Measurements from ENCODE around the gene ZNF546.

ZNF546 gene

DNA sequence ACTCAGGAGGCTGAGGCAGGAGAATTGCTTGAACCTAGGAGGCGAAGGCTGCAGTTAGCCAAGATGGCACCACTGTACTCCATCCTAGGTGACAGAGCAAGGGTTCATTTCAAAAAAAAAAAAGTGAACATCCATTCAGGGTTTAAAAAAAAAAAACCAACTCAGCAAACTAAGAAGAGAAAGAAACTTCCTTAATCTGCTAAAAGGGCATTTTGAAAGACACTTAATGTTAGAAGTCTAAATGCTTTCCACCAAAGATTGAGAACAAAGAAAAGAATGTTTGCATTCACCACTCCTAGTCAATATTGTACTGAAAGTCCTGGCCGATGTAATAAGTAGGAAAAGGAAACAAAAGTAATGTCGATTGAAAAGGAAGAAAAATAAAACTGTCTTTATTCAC is 33.0 kb upstream of the ZNF546 start:
- Histone ChIP-seq H3K9ac (ENCODE audit: insufficient read length, low read depth) (no peak overlapping the region), H3K9me3 (ENCODE audit: insufficient read depth, low read length) (no peaks in the 10 kb centered on the region), H3K4me1 (ENCODE audit: insufficient read depth, insufficient read length) (peaks cover 2% of the 10 kb centered on the region), H3K36me3 (ENCODE audit: insufficient read depth, insufficient read length, low read length) (no peaks in the 10 kb centered on the region), H3K27me3 (ENCODE audit: insufficient read depth, insufficient read length) (no peaks in the 10 kb centered on the region), H3K4me3 (ENCODE audit: insufficient read length, low read depth) (no peak overlapping the region)
- DNase-seq (ENCODE audit: low read depth, low spot score): no peak
- TF ChIP-seq SUZ12 (IDR thresholded peaks at IDR 0.05; ENCODE audit: extremely low read depth, insufficient read depth, insufficient read length): no peak
- TF ChIP-seq ZNF274 (IDR thresholded peaks at IDR 0.05; ENCODE audit: low read depth, low read length): no peak
- no peak for TF ChIP-seq YY1 (IDR thresholded peaks at IDR 0.05; ENCODE audit: insufficient read depth, insufficient read length)

- H3K4me1 ChIP-seq (ENCODE audit: insufficient read depth, insufficient read length): no peaks in the 10 kb centered on the region
- no peak for DNase-seq (ENCODE audit: low read depth, low spot score)
- no peaks in the 10 kb centered on the region for H3K36me3 ChIP-seq (ENCODE audit: insufficient read depth, insufficient read length, low read length)
- H3K27me3 ChIP-seq (ENCODE audit: insufficient read depth, insufficient read length): no peaks in the 10 kb centered on the region
- no peak overlapping the region for H3K9ac ChIP-seq (ENCODE audit: insufficient read length, low read depth)
- TF ChIP-seq YY1 (IDR thresholded peaks at IDR 0.05; ENCODE audit: insufficient read depth, insufficient read length): no peak
- TF ChIP-seq ZNF274 (IDR thresholded peaks at IDR 0.05; ENCODE audit: low read depth, low read length): no peak
- TF ChIP-seq SUZ12 (IDR thresholded peaks at IDR 0.05; ENCODE audit: extremely low read depth, insufficient read depth, insufficient read length): no peak
- no peak overlapping the region for H3K4me3 ChIP-seq (ENCODE audit: insufficient read length, low read depth)
- no peaks in the 10 kb centered on the region for H3K9me3 ChIP-seq (ENCODE audit: insufficient read depth, low read length)
Observed at GRCh38 chr19:39966617-39967016, 30.2 kb upstream of the ZNF546 start.

GRCh38 chr19:39967561-39967960 is 29.3 kb upstream of the ZNF546 start:
- H3K36me3 ChIP-seq (ENCODE audit: insufficient read depth, insufficient read length, low read length): peaks cover 7% of the 10 kb centered on the region

GRCh38 chr19:39968789-39969188 is 28.1 kb upstream of the ZNF546 start:
- Histone ChIP-seq H3K9ac (ENCODE audit: insufficient read length, low read depth) (no peak overlapping the region), H3K36me3 (ENCODE audit: insufficient read depth, insufficient read length, low read length) (peaks cover 19% of the 10 kb centered on the region), H3K4me3 (ENCODE audit: insufficient read length, low read depth) (no peak overlapping the region), H3K4me1 (ENCODE audit: insufficient read depth, insufficient read length) (peaks cover 2% of the 10 kb centered on the region), H3K27me3 (ENCODE audit: insufficient read depth, insufficient read length) (no peaks in the 10 kb centered on the region), H3K9me3 (ENCODE audit: insufficient read depth, low read length) (no peaks in the 10 kb centered on the region)
- DNase-seq (ENCODE audit: low read depth, low spot score): no peak
- TF ChIP-seq SUZ12 (IDR thresholded peaks at IDR 0.05; ENCODE audit: extremely low read depth, insufficient read depth, insufficient read length) (no peak), YY1 (IDR thresholded peaks at IDR 0.05; ENCODE audit: insufficient read depth, insufficient read length) (no peak), ZNF274 (IDR thresholded peaks at IDR 0.05; ENCODE audit: low read depth, low read length) (no peak)

More at GRCh38 chr19:39967561-39967960, 29.3 kb upstream of the ZNF546 start:
- TF ChIP-seq ZNF274 (IDR thresholded peaks at IDR 0.05; ENCODE audit: low read depth, low read length): no peak
- no peak for TF ChIP-seq SUZ12 (IDR thresholded peaks at IDR 0.05; ENCODE audit: extremely low read depth, insufficient read depth, insufficient read length)
- no peak for TF ChIP-seq YY1 (IDR thresholded peaks at IDR 0.05; ENCODE audit: insufficient read depth, insufficient read length)
- Histone ChIP-seq H3K27me3 (ENCODE audit: insufficient read depth, insufficient read length) (no peaks in the 10 kb centered on the region), H3K9me3 (ENCODE audit: insufficient read depth, low read length) (no peaks in the 10 kb centered on the region), H3K4me1 (ENCODE audit: insufficient read depth, insufficient read length) (peaks cover 2% of the 10 kb centered on the region), H3K4me3 (ENCODE audit: insufficient read length, low read depth) (no peak overlapping the region), H3K9ac (ENCODE audit: insufficient read length, low read depth) (no peak overlapping the region)
- DNase-seq (ENCODE audit: low read depth, low spot score): no peak

DNA sequence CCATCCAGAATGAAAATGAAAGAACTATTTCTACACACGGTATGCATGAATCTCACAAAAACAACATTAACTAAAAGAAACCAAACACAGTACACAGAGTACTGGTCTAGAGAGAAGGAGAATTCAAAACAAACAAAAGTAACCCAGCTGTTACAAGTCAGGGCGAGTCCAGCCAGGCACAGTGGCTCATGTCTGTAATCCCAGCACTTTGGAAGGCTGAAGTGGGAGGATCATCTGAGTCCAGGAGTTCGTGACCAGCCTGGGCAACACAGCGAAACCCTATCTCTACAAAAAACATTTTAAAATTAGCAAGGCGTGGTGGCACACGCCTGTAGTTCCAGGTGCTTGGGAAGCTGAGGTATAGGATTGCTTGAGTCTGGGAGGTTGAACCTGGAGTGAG is 27.6 kb upstream of the ZNF546 start:
- no peak overlapping the region for H3K4me3 ChIP-seq (ENCODE audit: insufficient read length, low read depth)
- H3K27me3 ChIP-seq (ENCODE audit: insufficient read depth, insufficient read length): no peaks in the 10 kb centered on the region
- TF ChIP-seq SUZ12 (IDR thresholded peaks at IDR 0.05; ENCODE audit: extremely low read depth, insufficient read depth, insufficient read length): no peak
- no peak for TF ChIP-seq YY1 (IDR thresholded peaks at IDR 0.05; ENCODE audit: insufficient read depth, insufficient read length)
- TF ChIP-seq ZNF274 (IDR thresholded peaks at IDR 0.05; ENCODE audit: low read depth, low read length): no peak
- H3K9me3 ChIP-seq (ENCODE audit: insufficient read depth, low read length): no peaks in the 10 kb centered on the region
- H3K36me3 ChIP-seq (ENCODE audit: insufficient read depth, insufficient read length, low read length): peaks cover 24% of the 10 kb centered on the region
- DNase-seq (ENCODE audit: low read depth, low spot score): no peak
- H3K9ac ChIP-seq (ENCODE audit: insufficient read length, low read depth): no peak overlapping the region
- peaks cover 2% of the 10 kb centered on the region for H3K4me1 ChIP-seq (ENCODE audit: insufficient read depth, insufficient read length)

DNA sequence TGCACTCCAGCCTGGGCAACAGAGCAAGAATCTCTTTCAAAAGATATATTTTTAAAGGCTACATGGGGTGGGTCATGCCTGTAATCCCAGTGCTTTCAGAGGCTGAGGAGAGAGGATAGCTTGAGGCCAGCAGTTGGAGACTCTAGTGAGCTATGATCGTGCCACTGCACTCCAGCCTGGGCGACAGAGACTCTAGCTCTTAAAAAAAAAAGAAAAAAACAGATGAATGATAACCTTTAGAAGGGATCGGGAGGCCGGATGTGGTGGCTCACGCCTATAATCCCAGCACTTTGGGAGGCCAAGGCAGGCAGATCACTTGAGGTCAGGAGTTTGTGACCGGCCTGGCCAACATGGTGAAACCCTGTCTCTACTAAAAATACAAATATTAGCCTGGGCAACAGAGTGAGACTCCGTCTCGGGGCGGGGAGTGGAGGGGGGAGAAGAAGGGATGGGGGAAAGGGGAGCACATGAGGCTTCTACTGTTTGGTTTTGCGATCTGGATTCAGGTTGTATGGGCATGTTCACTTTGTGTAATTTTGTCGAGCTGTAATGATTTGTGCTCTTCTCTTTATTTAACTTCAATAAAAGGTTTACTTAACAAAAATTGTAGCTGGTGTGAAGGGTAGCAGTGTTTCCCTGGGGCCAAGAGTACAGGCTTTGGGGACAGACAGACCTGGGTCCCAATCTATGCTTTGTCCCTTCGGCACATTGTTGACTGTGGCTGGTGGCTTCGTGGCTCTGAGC is 27.0 kb upstream of the ZNF546 start:
- H3K27me3 ChIP-seq (ENCODE audit: insufficient read depth, insufficient read length): no peaks in the 10 kb centered on the region
- peaks cover 2% of the 10 kb centered on the region for H3K4me1 ChIP-seq (ENCODE audit: insufficient read depth, insufficient read length)
- DNase-seq (ENCODE audit: low read depth, low spot score): no peak
- peak overlapping the region; percentile 92 for H3K4me3 ChIP-seq (ENCODE audit: insufficient read length, low read depth)
- H3K9me3 ChIP-seq (ENCODE audit: insufficient read depth, low read length): no peaks in the 10 kb centered on the region
- H3K36me3 ChIP-seq (ENCODE audit: insufficient read depth, insufficient read length, low read length): peaks cover 29% of the 10 kb centered on the region
- H3K9ac ChIP-seq (ENCODE audit: insufficient read length, low read depth): peak overlapping the region; percentile 84
- TF ChIP-seq YY1 (IDR thresholded peaks at IDR 0.05; ENCODE audit: insufficient read depth, insufficient read length): no peak
- no peak for TF ChIP-seq SUZ12 (IDR thresholded peaks at IDR 0.05; ENCODE audit: extremely low read depth, insufficient read depth, insufficient read length)
- TF ChIP-seq ZNF274 (IDR thresholded peaks at IDR 0.05; ENCODE audit: low read depth, low read length): no peak

DNA sequence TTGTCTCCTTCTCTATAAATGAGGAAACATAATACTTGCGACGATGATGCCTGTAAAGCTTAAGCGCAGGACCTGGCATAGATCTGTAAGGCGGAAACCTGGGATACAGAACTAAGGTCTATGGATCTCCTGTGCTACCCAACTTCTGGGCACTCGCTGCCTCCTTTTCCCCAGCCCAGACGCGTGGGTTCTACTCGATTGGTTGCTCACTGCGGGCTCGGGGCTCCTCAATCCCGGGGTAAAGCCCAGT is 26.5 kb upstream of the ZNF546 start:
- peak overlapping the region; percentile 92 for H3K4me3 ChIP-seq (ENCODE audit: insufficient read length, low read depth)
- peak overlapping the region; percentile 84 for H3K9ac ChIP-seq (ENCODE audit: insufficient read length, low read depth)
- H3K4me1 ChIP-seq (ENCODE audit: insufficient read depth, insufficient read length): peaks cover 2% of the 10 kb centered on the region
- no peaks in the 10 kb centered on the region for H3K27me3 ChIP-seq (ENCODE audit: insufficient read depth, insufficient read length)
- TF ChIP-seq ZNF274 (IDR thresholded peaks at IDR 0.05; ENCODE audit: low read depth, low read length) (no peak), SUZ12 (IDR thresholded peaks at IDR 0.05; ENCODE audit: extremely low read depth, insufficient read depth, insufficient read length) (no peak), YY1 (IDR thresholded peaks at IDR 0.05; ENCODE audit: insufficient read depth, insufficient read length) (no peak)
- no peak for DNase-seq (ENCODE audit: low read depth, low spot score)
- H3K36me3 ChIP-seq (ENCODE audit: insufficient read depth, insufficient read length, low read length): peaks cover 34% of the 10 kb centered on the region
- no peaks in the 10 kb centered on the region for H3K9me3 ChIP-seq (ENCODE audit: insufficient read depth, low read length)
